Uterus (tissue), 4 donors: ENCODE measurements around the gene HYDIN. TPM values are rescaled to one million over a fixed set of nuclear protein-coding genes. Genes with fewer than 3 reads are reported as not detected.
"Not testable (repeated sequence)": the region's sequence is repeated elsewhere in the genome, so short reads cannot be mapped to it uniquely, and the experiment has no call there.

ENCODE experiments used
- DNase-seq, 2 donors: peaks; one replicate each; pipeline ENCODE4 v3.0.0-alpha.2; 2019 to 2020
- H3K27ac ChIP-seq, 2 donors: fragments of 200-600 bp; sonication (generic); 1 replicate in 1 of 2; 2 replicates in 1 of 2; pipeline ENCODE4 v1.5.1; 2016 to 2018
- H3K27me3 ChIP-seq, 2 donors: fragments of 200-600 bp; sonication (generic); one replicate each; pipeline ENCODE4 v1.5.1; 2018 to 2019; ENCODE audit warnings: control low read depth in 1 of 2
- H3K36me3 ChIP-seq, 2 donors: fragments of 200-600 bp; sonication (generic); one replicate each; pipeline ENCODE4 v1.5.1; 2019; ENCODE audit warnings: control low read depth in 1 of 2
- H3K4me1 ChIP-seq, 2 donors: fragments of 200-600 bp; sonication (generic); one replicate each; pipeline ENCODE4 v1.5.1; 2018 to 2019; ENCODE audit warnings: control low read depth in 1 of 2
- H3K4me3 ChIP-seq, 2 donors: fragments of 200-600 bp; sonication (generic); 1 replicate in 1 of 2; 2 replicates in 1 of 2; pipeline ENCODE4 v1.5.1; 2018 to 2019; ENCODE audit warnings: mild to moderate bottlenecking in 1 of 2
- H3K9me3 ChIP-seq, 2 donors: fragments of 200-600 bp; sonication (generic); one replicate each; pipeline ENCODE4 v1.5.1; 2019; ENCODE audit warnings: control low read depth in 1 of 2
- CTCF ChIP-seq, 4 experiments: fragments of 200-600 bp in 2 of 4; fragments of 450-650 bp in 2 of 4; sonication (generic) in 2 of 4; IDR thresholded peaks; one replicate each; pipeline ENCODE4 v1.5.1; 2016 to 2019; ENCODE audit warnings: antibody characterized with exemption in 4 of 4, mild to moderate bottlenecking in 2 of 4, moderate library complexity in 1 of 4
- POLR2A ChIP-seq, 2 donors: fragments of 450-650 bp; IDR thresholded peaks; one replicate each; pipeline ENCODE4 v1.6.1; 2016; ENCODE audit warnings: antibody characterized with exemption in 2 of 2, mild to moderate bottlenecking in 1 of 2, moderate library complexity in 1 of 2
- intact Hi-C: fragments of 100-400 bp; cut with DNase I; formaldehyde crosslinking; loops from one replicate; pipeline ENCODE4 v1.15.1; 2023; ENCODE audit warnings: low total_unique reads
- total RNA-seq, 4 donors: library from RNA; depleted of rRNA in 3 of 4; stranded (reverse); fragments of >200 nt in 3 of 4; gene quantifications; one replicate each; pipeline versions ENCODE4 v1.1.0 to v1.2.4, GENCODE V29; 2014 to 2023
- donor health status: DM: yes; HTN: yes; CAD: no.

HYDIN gene
- total RNA-seq, 4 donors from 2014 or later: under 0.01 to 23.6 (median 8.8) TPM

GRCh38 chr16:71172481-71173207 lies 57.9 kb downstream of the HYDIN start:
- no peaks in the 10 kb centered on the region for H3K27me3 ChIP-seq
- no peaks in the 10 kb centered on the region for H3K4me1 ChIP-seq
- H3K9me3 ChIP-seq: no peaks in the 10 kb centered on the region
- no peak overlapping the region for H3K27ac ChIP-seq
- DNase-seq: no peak
- H3K4me3 ChIP-seq: peak overlapping the region in 1 of 2 donors; percentile 6
- intact Hi-C loops: no loop called here
- TF ChIP-seq POLR2A (IDR thresholded peaks at IDR 0.05): no peak
- no peak for TF ChIP-seq CTCF (IDR thresholded peaks at IDR 0.05)
- no peaks in the 10 kb centered on the region for H3K36me3 ChIP-seq

DNA sequence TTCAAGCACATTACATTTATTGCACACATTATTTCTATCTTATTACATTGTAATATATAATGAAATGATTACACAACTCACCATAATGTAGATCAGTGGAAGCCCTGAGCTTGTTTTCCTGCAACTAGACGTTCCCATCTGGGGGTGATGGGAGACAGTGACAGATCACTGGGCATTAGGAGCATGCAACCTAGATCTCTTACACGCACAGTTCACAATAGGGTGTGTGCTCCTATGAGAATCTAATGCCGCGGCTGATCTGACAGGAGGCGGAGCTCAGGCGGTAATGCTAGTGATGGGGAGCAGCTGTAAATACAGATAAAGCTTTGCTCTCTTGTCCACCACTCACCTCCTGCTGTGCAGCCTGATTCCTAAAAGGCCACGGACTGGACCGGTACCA lies 69.5 kb downstream of the HYDIN start:
- H3K9me3 ChIP-seq, H3K4me3 ChIP-seq, H3K4me1 ChIP-seq, H3K27me3 ChIP-seq, H3K27ac ChIP-seq, DNase-seq, intact Hi-C loops, H3K36me3 ChIP-seq: not testable (repeated sequence)

DNA sequence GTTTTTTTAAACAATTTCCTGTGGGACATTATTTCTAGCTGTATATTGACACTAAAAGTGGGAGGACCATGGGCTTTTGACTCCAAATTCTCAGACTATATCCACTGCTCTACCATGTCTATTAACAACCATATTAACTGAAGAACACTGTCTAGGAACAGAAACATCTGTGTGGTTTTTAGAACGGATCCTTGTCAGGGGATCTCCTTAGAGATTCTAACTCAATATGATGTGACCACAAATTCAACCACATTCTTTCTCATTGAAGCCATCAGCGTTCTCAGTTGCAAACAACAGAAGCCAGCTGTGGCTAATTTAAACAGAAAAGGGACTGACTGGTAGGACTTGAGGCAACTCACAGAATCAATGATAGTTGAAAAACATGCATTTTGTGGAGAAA lies 73.2 kb downstream of the HYDIN start:
- H3K27me3 ChIP-seq, H3K4me1 ChIP-seq, intact Hi-C loops, H3K9me3 ChIP-seq, H3K27ac ChIP-seq, DNase-seq, H3K36me3 ChIP-seq, H3K4me3 ChIP-seq: not testable (repeated sequence)

GRCh38 chr16:71153329-71153728 lies 77.2 kb downstream of the HYDIN start:
- not testable (repeated sequence) for H3K27me3 ChIP-seq

DNA sequence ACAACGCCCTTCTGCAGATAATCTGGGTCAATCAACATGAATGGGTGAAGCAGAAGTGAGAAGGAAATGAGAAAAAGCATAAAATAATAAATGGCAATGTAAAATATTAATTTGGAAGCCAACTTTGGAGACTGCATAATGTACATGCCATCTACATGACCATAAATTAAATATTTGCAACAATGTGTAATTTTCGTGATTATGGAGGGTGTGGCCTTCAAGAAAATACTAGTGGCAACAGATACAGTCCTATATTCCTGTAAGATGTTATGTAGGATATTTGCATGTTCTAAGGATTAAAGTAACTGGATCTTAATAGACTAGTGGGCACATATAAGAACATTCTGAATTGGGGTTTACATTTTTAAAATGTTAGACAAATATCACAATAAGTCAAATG lies 78.9 kb downstream of the HYDIN start:
- DNase-seq, H3K27me3 ChIP-seq, H3K27ac ChIP-seq, H3K4me3 ChIP-seq, H3K36me3 ChIP-seq, H3K4me1 ChIP-seq, intact Hi-C loops, H3K9me3 ChIP-seq: not testable (repeated sequence)

More at GRCh38 chr16:71153329-71153728, 77.2 kb downstream of the HYDIN start:
- H3K36me3 ChIP-seq, H3K9me3 ChIP-seq, intact Hi-C loops, DNase-seq, H3K4me3 ChIP-seq, H3K27ac ChIP-seq, H3K4me1 ChIP-seq: not testable (repeated sequence)

- H3K27ac ChIP-seq, intact Hi-C loops, H3K4me3 ChIP-seq, DNase-seq, H3K4me1 ChIP-seq, H3K36me3 ChIP-seq, H3K27me3 ChIP-seq, H3K9me3 ChIP-seq: not testable (repeated sequence)
Observed at GRCh38 chr16:71143246-71143645, 87.3 kb downstream of the HYDIN start.

GRCh38 chr16:71110565-71110964 lies 120.0 kb downstream of the HYDIN start:
- H3K27ac ChIP-seq, H3K4me3 ChIP-seq, H3K4me1 ChIP-seq, H3K36me3 ChIP-seq, DNase-seq, intact Hi-C loops, H3K27me3 ChIP-seq, H3K9me3 ChIP-seq: not testable (repeated sequence)

GRCh38 chr16:71109656-71110208 lies 120.8 kb downstream of the HYDIN start:
- DNase-seq, intact Hi-C loops: not testable (repeated sequence)

DNA sequence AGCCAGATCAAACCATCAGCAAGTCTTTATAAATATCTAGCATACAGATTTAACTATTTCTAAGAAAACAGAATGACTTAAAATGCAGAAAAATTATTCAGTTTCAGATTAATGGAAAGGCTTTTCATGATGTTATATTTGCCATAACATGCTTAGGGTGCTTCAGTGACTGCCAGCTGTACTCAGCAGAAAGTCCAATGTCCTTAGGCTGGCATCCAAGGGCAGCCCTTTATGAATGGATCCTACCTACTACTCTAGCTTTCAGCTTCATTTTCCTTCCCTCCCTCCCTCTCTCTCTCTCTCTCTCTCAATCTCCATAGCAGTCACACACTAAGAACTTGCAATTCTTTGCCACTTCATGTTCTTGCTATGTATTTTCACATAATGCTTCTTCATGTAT lies 124.6 kb downstream of the HYDIN start:
- intact Hi-C loops, H3K4me3 ChIP-seq, H3K36me3 ChIP-seq, H3K27me3 ChIP-seq, DNase-seq, H3K9me3 ChIP-seq, H3K4me1 ChIP-seq, H3K27ac ChIP-seq: not testable (repeated sequence)

More at GRCh38 chr16:71109656-71110208, 120.8 kb downstream of the HYDIN start:
- not testable (repeated sequence) for H3K4me1 ChIP-seq, H3K27me3 ChIP-seq, H3K36me3 ChIP-seq, H3K9me3 ChIP-seq, H3K27ac ChIP-seq, H3K4me3 ChIP-seq

- intact Hi-C loops, H3K27me3 ChIP-seq, H3K36me3 ChIP-seq, H3K27ac ChIP-seq, H3K9me3 ChIP-seq, DNase-seq, H3K4me3 ChIP-seq, H3K4me1 ChIP-seq: not testable (repeated sequence)
Observed at GRCh38 chr16:71083573-71083972, 146.9 kb downstream of the HYDIN start.

DNA sequence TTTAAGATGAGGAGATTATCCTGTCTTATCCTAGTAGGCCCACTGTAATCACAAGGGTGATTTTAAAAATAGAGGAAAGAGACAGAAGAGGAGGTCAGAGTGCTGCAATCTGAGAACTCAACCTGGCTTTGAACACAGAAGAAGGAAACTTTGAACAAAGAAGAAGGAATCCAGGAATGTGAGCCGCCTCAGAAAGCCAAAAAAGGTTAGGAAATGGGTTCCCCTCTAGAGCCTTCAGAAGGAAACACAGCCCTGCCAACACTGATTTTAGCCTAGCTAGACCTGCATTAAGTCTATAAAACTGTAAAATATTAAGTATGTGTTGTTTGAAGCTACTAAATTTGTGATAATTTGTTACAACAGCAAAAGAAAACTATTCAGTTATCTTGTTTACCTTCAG lies 149.7 kb downstream of the HYDIN start:
- H3K4me1 ChIP-seq, H3K36me3 ChIP-seq, H3K27ac ChIP-seq, intact Hi-C loops, H3K27me3 ChIP-seq, H3K4me3 ChIP-seq, H3K9me3 ChIP-seq, DNase-seq: not testable (repeated sequence)

GRCh38 chr16:71080262-71080661 lies 150.3 kb downstream of the HYDIN start:
- H3K27ac ChIP-seq, DNase-seq, H3K27me3 ChIP-seq, H3K36me3 ChIP-seq, H3K4me1 ChIP-seq, H3K9me3 ChIP-seq, intact Hi-C loops, H3K4me3 ChIP-seq: not testable (repeated sequence)

DNA sequence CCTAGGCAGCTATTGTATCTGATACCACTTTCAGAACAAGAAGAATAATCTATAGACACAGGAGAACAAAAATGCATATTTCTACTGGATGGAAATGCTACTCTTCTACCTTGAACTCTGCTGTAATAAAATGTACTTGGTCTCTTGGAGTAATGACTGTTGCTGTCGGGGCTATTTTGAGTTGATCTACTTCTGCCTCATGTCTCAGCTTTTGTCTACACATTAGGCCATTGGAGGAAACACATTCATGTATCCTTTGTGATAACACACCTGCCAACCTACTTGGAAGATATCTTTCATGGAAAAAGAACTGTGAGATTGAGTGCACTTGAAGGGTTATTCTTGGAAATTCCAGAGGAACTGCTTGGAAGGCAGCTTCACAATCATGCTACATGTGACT lies 159.9 kb downstream of the HYDIN start:
- H3K9me3 ChIP-seq, H3K4me1 ChIP-seq, H3K4me3 ChIP-seq, DNase-seq, H3K27ac ChIP-seq, H3K27me3 ChIP-seq, H3K36me3 ChIP-seq, intact Hi-C loops: not testable (repeated sequence)
